ENCODE results near the gene S100A5. TPM values are rescaled to one million over a fixed set of nuclear protein-coding genes. Genes with fewer than 3 reads are reported as not detected.

The S100A5 gene
- total RNA-seq, 1 experiment from 2014 or later = not detected

DNA sequence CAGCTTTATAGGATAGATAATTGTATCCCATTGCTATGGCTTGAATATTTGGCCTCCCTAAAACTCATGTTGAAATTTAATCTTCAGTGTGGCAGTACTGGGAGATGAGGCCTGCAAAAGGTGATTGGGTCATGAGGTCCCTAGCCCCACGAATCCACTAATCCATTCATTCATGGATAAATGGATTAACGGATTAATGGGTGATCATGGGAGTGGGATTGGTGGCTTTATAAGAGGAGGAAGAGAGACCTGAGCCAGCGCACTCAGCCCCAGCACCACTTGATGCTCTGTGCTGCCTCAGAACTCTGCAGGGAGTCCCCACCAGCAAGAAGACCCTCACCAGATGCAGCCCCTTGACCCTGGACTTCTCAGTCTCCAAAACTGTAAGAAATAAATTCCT, 37.0 kb downstream of the S100A5 start:
- Histone ChIP-seq H3K27me3 (ENCODE audit: insufficient read depth, low read length) (no peaks in the 10 kb centered on the region), H3T11ph (ENCODE audit: low read length) (no peak overlapping the region), H4K5ac (ENCODE audit: insufficient read length, low read depth, low read length) (no peak overlapping the region), H3K4me1 (ENCODE audit: insufficient read depth, low read length) (no peaks in the 10 kb centered on the region), H3K4ac (ENCODE audit: low read depth, low read length) (no peak overlapping the region), H3K56ac (ENCODE audit: insufficient read length, low read depth, low read length) (no peak overlapping the region), H2AK5ac (ENCODE audit: insufficient read length, low read length) (no peak overlapping the region), H3K27ac (ENCODE audit: insufficient read length, low read depth, low read length) (no peak overlapping the region), H2BK12ac (ENCODE audit: insufficient read length, low read depth, low read length) (no peak overlapping the region), H3K79me2 (ENCODE audit: insufficient read depth, low read length) (no peaks in the 10 kb centered on the region), H2BK20ac (ENCODE audit: low read depth, low read length, poor library complexity, severe bottlenecking) (no peak overlapping the region), H4K8ac (replicated peaks; ENCODE audit: insufficient read length, low read depth, low read length) (no peak overlapping the region), H2BK15ac (ENCODE audit: low read depth, low read length) (no peak overlapping the region), H3K14ac (ENCODE audit: insufficient read depth, low read length) (no peak overlapping the region), H3K79me1 (ENCODE audit: insufficient read depth, low read depth, low read length, poor library complexity, severe bottlenecking) (no peaks in the 10 kb centered on the region), H3K23ac (ENCODE audit: insufficient read length, low read depth, low read length) (no peak overlapping the region), H4K20me1 (ENCODE audit: control insufficient read depth, insufficient read depth, insufficient read length) (no peaks in the 10 kb centered on the region), H2BK5ac (ENCODE audit: insufficient read length, low read length) (no peak overlapping the region), H3K23me2 (ENCODE audit: insufficient read length, low read depth, low read length, poor library complexity, severe bottlenecking) (no peaks in the 10 kb centered on the region), H3K18ac (ENCODE audit: insufficient read length, low read depth, low read length) (no peak overlapping the region), H2BK120ac (ENCODE audit: low read depth, low read length, poor library complexity, severe bottlenecking) (no peak overlapping the region), H2AFZ (ENCODE audit: low read length) (no peak overlapping the region), H3K9me3 (ENCODE audit: control insufficient read depth, low read depth, low read length) (no peaks in the 10 kb centered on the region), H4K91ac (ENCODE audit: insufficient read length, low read depth, low read length) (no peak overlapping the region), H3K4me2 (ENCODE audit: insufficient read depth, insufficient read length, low read length) (no peak overlapping the region), H3K9ac (ENCODE audit: extremely low read depth, insufficient read length, low read length) (no peak overlapping the region)
- no peaks in the 10 kb centered on the region for H3K36me3 Mint-ChIP-seq (ENCODE audit: insufficient read depth in 1 of 3, low read depth in 3 of 3)
- WGBS (ENCODE audit: extremely low coverage, insufficient read length, low lambda C conversion rate) = no CpG with 5 or more reads among the region's 3 CpGs
- H3K27me3 Mint-ChIP-seq (ENCODE audit: low read depth) = peaks cover 10% of the 10 kb centered on the region
- no peak overlapping the region for H3K27ac Mint-ChIP-seq
- peaks cover 2 to 6% of the 10 kb centered on the region in 2 experiments; a peak in 2 of 4 replicates for H3K4me1 Mint-ChIP-seq
- TF ChIP-seq, protein P1, sequence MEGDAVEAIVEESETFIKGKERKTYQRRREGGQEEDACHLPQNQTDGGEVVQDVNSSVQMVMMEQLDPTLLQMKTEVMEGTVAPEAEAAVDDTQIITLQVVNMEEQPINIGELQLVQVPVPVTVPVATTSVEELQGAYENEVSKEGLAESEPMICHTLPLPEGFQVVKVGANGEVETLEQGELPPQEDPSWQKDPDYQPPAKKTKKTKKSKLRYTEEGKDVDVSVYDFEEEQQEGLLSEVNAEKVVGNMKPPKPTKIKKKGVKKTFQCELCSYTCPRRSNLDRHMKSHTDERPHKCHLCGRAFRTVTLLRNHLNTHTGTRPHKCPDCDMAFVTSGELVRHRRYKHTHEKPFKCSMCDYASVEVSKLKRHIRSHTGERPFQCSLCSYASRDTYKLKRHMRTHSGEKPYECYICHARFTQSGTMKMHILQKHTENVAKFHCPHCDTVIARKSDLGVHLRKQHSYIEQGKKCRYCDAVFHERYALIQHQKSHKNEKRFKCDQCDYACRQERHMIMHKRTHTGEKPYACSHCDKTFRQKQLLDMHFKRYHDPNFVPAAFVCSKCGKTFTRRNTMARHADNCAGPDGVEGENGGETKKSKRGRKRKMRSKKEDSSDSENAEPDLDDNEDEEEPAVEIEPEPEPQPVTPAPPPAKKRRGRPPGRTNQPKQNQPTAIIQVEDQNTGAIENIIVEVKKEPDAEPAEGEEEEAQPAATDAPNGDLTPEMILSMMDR (conservative IDR thresholded peaks at IDR 0.05) = no peak
- H3K9me3 Mint-ChIP-seq = no peaks in the 10 kb centered on the region
- DNase-seq = no peak
- no peak overlapping the region for H3K4me3 Mint-ChIP-seq
